A549 (cell line): ENCODE measurements around the gene TCP11L1. TPM values are rescaled to one million over a fixed set of nuclear protein-coding genes. Genes with fewer than 3 reads are reported as not detected.

Experiments used
- ATAC-seq, 2 experiments: fragments of 200-7000 bp in 1 of 2; fragments of >200 bp in 1 of 2; cut with Nextera tagmentation in 1 of 2; cut with Tn5 transposase in 1 of 2; 3 replicates each; pipeline versions ENCODE4 v1.8.0 to v1.9.1; 2018 to 2020; ENCODE audit warnings: mild to moderate bottlenecking in 1 of 2, moderate library complexity in 1 of 2
- CTCF ChIA-PET: fragments of 300-600 bp; sonication (Branson Sonifier 250); formaldehyde crosslinking; extraction: SDS; loops from one replicate; lab custom pipeline; 2021; ENCODE audit warnings: antibody characterized with exemption, inconsistent platforms; lab: Yijun Ruan, JAX
- POLR2A ChIA-PET: fragments of 350-600 bp; formaldehyde crosslinking; extraction: SDS; loops from one replicate; lab custom pipeline; 2021; ENCODE audit warnings: antibody characterized with exemption, inconsistent platforms; lab: Yijun Ruan, JAX
- DNase-seq, 2 experiments: peaks; one replicate each; pipeline versions ENCODE4 v3.0.0 to v3.0.0-alpha.2; 2011 to 2016; ENCODE audit warnings: low read depth in 1 of 2, low spot score in 1 of 2
- FAIRE-seq: peaks from 2 replicates; lab custom pipeline; 2011; peaks lifted over from hg19 to GRCh38; lab: Jason Lieb, UNC
- H3K27ac ChIP-seq, 2 experiments: fragments of >200 bp; sonication (Bioruptor Twin); formaldehyde crosslinking; 3 replicates each; pipeline ENCODE4 v1.5.1; 2016 to 2017
- H3K4me1 ChIP-seq: fragments of >200 bp; sonication (Bioruptor Twin); formaldehyde crosslinking; 3 replicates; pipeline ENCODE4 v1.6.1; 2016
- H3K4me2 ChIP-seq: fragments of >200 bp; sonication (Bioruptor Twin); formaldehyde crosslinking; 3 replicates; pipeline ENCODE4 v1.6.1; 2016
- H3K4me3 ChIP-seq: fragments of >200 bp; sonication (Bioruptor Twin); formaldehyde crosslinking; 3 replicates; pipeline ENCODE4 v1.5.1; 2016
- H3K9me3 ChIP-seq: fragments of >200 bp; sonication (Bioruptor Twin); formaldehyde crosslinking; 3 replicates; pipeline ENCODE4 v1.6.1; 2016
- ATOH8 ChIP-seq: fragments of 250-450 bp; sonication (Bioruptor Pico); IDR thresholded peaks from 2 replicates; pipeline ENCODE4 v1.5.0; 2020; ENCODE audit warnings: low read depth, mild to moderate bottlenecking, moderate library complexity
- CBX2 ChIP-seq: fragments of 200-600 bp; sonication (generic); IDR thresholded peaks from 2 replicates; pipeline ENCODE4 v1.6.1; 2016; ENCODE audit warnings: low read depth, mild to moderate bottlenecking, borderline replicate concordance
- ELK1 ChIP-seq: fragments of 150-350 bp; IDR thresholded peaks from 2 replicates; pipeline ENCODE4 v1.6.1; 2014; ENCODE audit warnings: low read depth, mild to moderate bottlenecking, low read length
- EP300 ChIP-seq, 2 experiments: fragments of >200 bp; sonication (Bioruptor Twin); formaldehyde crosslinking; IDR thresholded peaks; 2 replicates in 1 of 2; 3 replicates in 1 of 2; pipeline ENCODE4 v1.6.1; 2016 to 2017
- FOXS1 ChIP-seq: fragments of 250-450 bp; sonication (Bioruptor Pico); IDR thresholded peaks from 2 replicates; pipeline ENCODE4 v1.5.0; 2020; ENCODE audit warnings: mild to moderate bottlenecking, moderate library complexity
- HOXA7 ChIP-seq: fragments of 250-450 bp; sonication (Bioruptor Pico); IDR thresholded peaks from 2 replicates; pipeline ENCODE4 v1.5.0; 2020; ENCODE audit warnings: mild to moderate bottlenecking, moderate library complexity
- HOXB5 ChIP-seq: fragments of 250-450 bp; sonication (Bioruptor Pico); IDR thresholded peaks from 2 replicates; pipeline ENCODE4 v1.5.0; 2020; ENCODE audit warnings: mild to moderate bottlenecking, moderate library complexity
- KDM1A ChIP-seq: fragments of 200-600 bp; sonication (generic); IDR thresholded peaks from 2 replicates; pipeline ENCODE4 v1.6.1; 2016; ENCODE audit warnings: low read depth, mild to moderate bottlenecking
- MAZ ChIP-seq: fragments of 150-350 bp; IDR thresholded peaks from 2 replicates; pipeline ENCODE4 v1.6.1; 2014; ENCODE audit warnings: antibody characterized with exemption, low read depth, low read length, borderline replicate concordance
- MYC ChIP-seq: IDR thresholded peaks from 2 replicates; pipeline ENCODE4 v1.6.1; 2012; ENCODE audit warnings: mild to moderate bottlenecking, inconsistent platforms, low read length, improper control_type of control experiment, borderline replicate concordance
- NFE2L2 ChIP-seq: fragments of 150-350 bp; conservative IDR thresholded peaks from 2 replicates; pipeline ENCODE4 v1.6.1; 2014; ENCODE audit warnings: low read length
- NPAS2 ChIP-seq: fragments of 250-450 bp; sonication (Bioruptor Pico); IDR thresholded peaks from 2 replicates; pipeline ENCODE4 v1.8.0; 2022; ENCODE audit warnings: mild to moderate bottlenecking, moderate library complexity, borderline replicate concordance
- NR3C1 ChIP-seq: fragments of >200 bp; sonication (Bioruptor Twin); formaldehyde crosslinking; IDR thresholded peaks from 3 replicates; pipeline ENCODE4 v1.6.1; 2017
- PBX3 ChIP-seq: IDR thresholded peaks from 2 replicates; pipeline ENCODE4 v1.6.1; 2012
- PHF8 ChIP-seq: fragments of 200-600 bp; sonication (generic); IDR thresholded peaks from 2 replicates; pipeline ENCODE4 v1.6.1; 2016; ENCODE audit warnings: low read depth, mild to moderate bottlenecking, antibody characterized with exemption, moderate library complexity, borderline replicate concordance
- POLR2A ChIP-seq: IDR thresholded peaks from 2 replicates; pipeline ENCODE4 v1.6.1; 2012; ENCODE audit warnings: mild to moderate bottlenecking, low read length
- RARB ChIP-seq: fragments of 250-450 bp; sonication (Bioruptor Pico); IDR thresholded peaks from 2 replicates; pipeline ENCODE4 v1.8.0; 2021; ENCODE audit warnings: mild to moderate bottlenecking, moderate library complexity
- RCOR1 ChIP-seq: fragments of 150-350 bp; IDR thresholded peaks from 2 replicates; pipeline ENCODE4 v1.6.1; 2014; ENCODE audit warnings: antibody characterized with exemption, low read length, low read depth
- RFX5 ChIP-seq: fragments of 450-650 bp; IDR thresholded peaks from 2 replicates; pipeline ENCODE4 v1.7.1; 2014; ENCODE audit warnings: antibody characterized with exemption, mild to moderate bottlenecking, moderate library complexity
- RNF2 ChIP-seq: fragments of 200-600 bp; sonication (generic); IDR thresholded peaks from 2 replicates; pipeline ENCODE4 v1.6.1; 2016; ENCODE audit warnings: low read depth, mild to moderate bottlenecking, antibody characterized with exemption, moderate library complexity, borderline replicate concordance
- TFCP2L1 ChIP-seq: fragments of 250-450 bp; sonication (Bioruptor Pico); IDR thresholded peaks from 2 replicates; pipeline ENCODE4 v1.5.0; 2021; ENCODE audit warnings: mild to moderate bottlenecking
- USF2 ChIP-seq: fragments of 450-650 bp; IDR thresholded peaks from 2 replicates; pipeline ENCODE4 v1.6.1; 2014; ENCODE audit warnings: antibody characterized with exemption
- WGBS: methylation state at CpG from one replicate; pipeline ENCODE4 v1.1.6; 2017; ENCODE audit errors: missing lambda C conversion rate; 5-methylcytosine and 5-hydroxymethylcytosine counted together
- polyA plus RNA-seq, 4 experiments: library from polyadenylated mRNA; depleted of rRNA in 3 of 4; stranded (reverse); fragments of >200 nt; fragmentation: RNase III in 1 of 4; extraction: RNeasy Plus Mini Kit Qiagen cat#74134 plus additional on column Dnase treatment in 1 of 4; gene quantifications; 2 replicates in 3 of 4; 3 replicates in 1 of 4; pipeline ENCODE4 v1.2.3, GENCODE V29; 2011 to 2017

TCP11L1 gene
- polyA plus RNA-seq, 2 of the 4 experiments (the other 2 are of a cell fraction): 30.3 to 42.1 TPM

- Histone ChIP-seq H3K4me1 (0 out of 3 replicates have a peak, but pooled peaks cover 4% of the 10 kb centered on the region), H3K27ac (no peak overlapping the region), H3K4me2 (no peak overlapping the region), H3K9me3 (peaks cover 6% of the 10 kb centered on the region; the same call in 1 of the 3 replicates), H3K4me3 (no peak overlapping the region)
- TF ChIP-seq RCOR1 (no peak), HOXA7 (no peak), FOXS1 (CRISPR knock-in tag) (no peak), USF2 (no peak), PBX3 (no peak)
- ATAC-seq (no peak), DNase-seq (no peak), FAIRE-seq (no peak)
- ChIA-PET CTCF (interaction anchor here (0.7 to 1.0 kb wide), 3 partner anchors 9 to 208 kb away, joined by 3 read pairs; no protein-coding TSS in a partner anchor), POLR2A (no interaction called here)
- WGBS: 89% methylated on average over 5 of the region's 6 CpGs
Measured at GRCh38 chr11:33001281-33001680, 38.1 kb upstream of the TCP11L1 start.

GRCh38 chr11:33001751-33002542 lies 37.4 kb upstream of the TCP11L1 start:
- ChIA-PET CTCF (interaction anchor here (0.7 to 1.2 kb wide), 3 partner anchors 9 to 209 kb away, joined by 3 read pairs; no protein-coding TSS in a partner anchor), POLR2A (no interaction called here)
- no peak for DNase-seq
- Histone ChIP-seq H3K27ac (no peak overlapping the region), H3K4me1 (0 out of 3 replicates have a peak, but pooled peaks cover 4% of the 10 kb centered on the region), H3K4me3 (no peak overlapping the region), H3K9me3 (peaks cover 6% of the 10 kb centered on the region; the same call in 1 of the 3 replicates), H3K4me2 (no peak overlapping the region)
- FAIRE-seq: no peak
- 76% methylated on average over 8 of the region's 8 CpGs for WGBS
- TF ChIP-seq ELK1 (no peak), FOXS1 (CRISPR knock-in tag) (no peak), MAZ (no peak), RNF2 (no peak), EP300 (IDR thresholded peaks at IDR 0.05) (no peak), NR3C1 (no peak), RFX5 (no peak), NPAS2 (CRISPR knock-in tag) (no peak), RARB (CRISPR knock-in tag) (no peak), HOXB5 (CRISPR knock-in tag) (no peak), CBX2 (no peak), NFE2L2 (no peak), PHF8 (no peak), POLR2A (no peak), ATOH8 (CRISPR knock-in tag) (no peak), MYC (no peak), KDM1A (no peak), USF2 (no peak), TFCP2L1 (no peak)
- no peak for ATAC-seq
